ENCODE results near the gene SHANK2. TPM values are rescaled to one million over a fixed set of nuclear protein-coding genes. Genes with fewer than 3 reads are reported as not detected.

Gene SHANK2
- total and polyA plus RNA-seq, 2 donors (not counting 3 experiments of a cell fraction or from before 2014, with no cell fraction given) = not detected

DNA sequence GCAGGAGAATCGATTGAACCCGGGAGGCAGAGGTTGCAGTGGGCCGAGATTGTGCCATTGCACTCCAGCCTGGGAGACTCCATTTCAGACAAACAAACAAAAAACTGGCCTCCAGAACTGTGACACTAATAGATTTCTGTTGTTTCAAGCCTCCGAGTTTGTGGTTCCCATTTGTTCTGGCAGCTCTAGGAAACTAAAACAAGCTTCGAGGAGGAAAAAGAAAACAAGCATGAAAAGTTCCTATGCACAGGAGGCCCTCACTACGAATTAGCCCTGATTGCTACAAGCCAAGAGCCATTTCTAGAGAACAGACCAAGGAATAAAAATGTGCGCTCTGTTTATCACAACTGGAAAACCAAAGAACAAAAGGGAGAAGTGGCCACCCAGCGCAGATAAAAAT lies 47.8 kb upstream of the SHANK2 start:
- no peaks in the 10 kb centered on the region for H3K27me3 ChIP-seq (ENCODE audit: control insufficient read depth in 2 of 2, insufficient read depth in 2 of 2, low read length in 2 of 2)
- intact Hi-C loops (cut with micrococcal nuclease) = no loop called here
- no peak overlapping the region for H2AFZ ChIP-seq (ENCODE audit: low read depth, low read length)
- H3K36me3 ChIP-seq (ENCODE audit: control insufficient read depth in 2 of 2, extremely low read depth in 1 of 2, insufficient read depth in 2 of 2, low read length in 2 of 2) = no peaks in the 10 kb centered on the region
- BruUV-seq (replicated peaks) = no TSS peak
- no peak overlapping the region for H3K9ac ChIP-seq (replicated peaks; ENCODE audit: extremely low read depth, insufficient read depth, low read length)
- ChIA-PET POLR2A (no interaction called here), CTCF (no interaction called here)
- no peaks in the 10 kb centered on the region for H4K20me1 ChIP-seq (replicated peaks; ENCODE audit: control insufficient read depth, extremely low read depth, insufficient read depth, low read length)
- H3K9me1 ChIP-seq (replicated peaks; ENCODE audit: control insufficient read depth, extremely low read depth, insufficient read depth, low read length) = no peaks in the 10 kb centered on the region
- TF ChIP-seq, protein P1, sequence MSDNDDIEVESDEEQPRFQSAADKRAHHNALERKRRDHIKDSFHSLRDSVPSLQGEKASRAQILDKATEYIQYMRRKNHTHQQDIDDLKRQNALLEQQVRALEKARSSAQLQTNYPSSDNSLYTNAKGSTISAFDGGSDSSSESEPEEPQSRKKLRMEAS (IDR thresholded peaks at IDR 0.05; ENCODE audit: insufficient read depth, insufficient read length) = no peak
- TF ChIP-seq POLR2AphosphoS5 (IDR thresholded peaks at IDR 0.05; ENCODE audit: insufficient read depth, low read depth, low read length) (no peak), JUN (IDR thresholded peaks at IDR 0.05; ENCODE audit: borderline replicate concordance, insufficient read depth, insufficient read length, low read depth) (no peak)
- no peaks in the 10 kb centered on the region for H3K9me3 ChIP-seq (replicated peaks; ENCODE audit: control insufficient read depth, insufficient read depth, low read length)
- no peaks in the 10 kb centered on the region for H3K4me1 ChIP-seq (ENCODE audit: control insufficient read depth, extremely low read depth, insufficient read depth, low read length)
- H3K79me2 ChIP-seq (ENCODE audit: control insufficient read depth, insufficient read depth, low read length) = no peaks in the 10 kb centered on the region
- no peak overlapping the region for H3K4me2 ChIP-seq (ENCODE audit: insufficient read depth, low read length)
- dilution Hi-C loops (cut with MboI; ENCODE audit: extremely low pct_ligation_motif_present, low sequenced_read_pairs) = no loop called here
- no peak overlapping the region for H3K27ac ChIP-seq (ENCODE audit: insufficient read depth, low read depth, low read length)
- FAIRE-seq (no peak), DNase-seq (ENCODE audit: low read depth, low spot score) (no peak)
- no peak overlapping the region for H3K4me3 ChIP-seq (replicated peaks in 1 of 3; ENCODE audit: insufficient read depth in 1 of 3, low read depth in 1 of 3, low read length in 3 of 3)

- FAIRE-seq (no peak), DNase-seq (ENCODE audit: low read depth, low spot score) (no peak)
- Histone ChIP-seq H3K4me1 (ENCODE audit: control insufficient read depth, extremely low read depth, insufficient read depth, low read length) (no peaks in the 10 kb centered on the region), H3K9me1 (replicated peaks; ENCODE audit: control insufficient read depth, extremely low read depth, insufficient read depth, low read length) (no peaks in the 10 kb centered on the region), H3K4me2 (ENCODE audit: insufficient read depth, low read length) (no peak overlapping the region), H2AFZ (ENCODE audit: low read depth, low read length) (no peak overlapping the region), H3K27me3 (ENCODE audit: control insufficient read depth in 2 of 2, insufficient read depth in 2 of 2, low read length in 2 of 2) (no peaks in the 10 kb centered on the region), H3K27ac (ENCODE audit: insufficient read depth, low read depth, low read length) (no peak overlapping the region), H3K9ac (replicated peaks; ENCODE audit: extremely low read depth, insufficient read depth, low read length) (no peak overlapping the region), H3K36me3 (ENCODE audit: control insufficient read depth in 2 of 2, extremely low read depth in 1 of 2, insufficient read depth in 2 of 2, low read length in 2 of 2) (no peaks in the 10 kb centered on the region), H3K79me2 (ENCODE audit: control insufficient read depth, insufficient read depth, low read length) (no peaks in the 10 kb centered on the region), H3K4me3 (replicated peaks in 1 of 3; ENCODE audit: insufficient read depth in 1 of 3, low read depth in 1 of 3, low read length in 3 of 3) (no peak overlapping the region), H3K9me3 (replicated peaks; ENCODE audit: control insufficient read depth, insufficient read depth, low read length) (peaks cover 2% of the 10 kb centered on the region), H4K20me1 (replicated peaks; ENCODE audit: control insufficient read depth, extremely low read depth, insufficient read depth, low read length) (no peaks in the 10 kb centered on the region)
- TF ChIP-seq POLR2A (IDR thresholded peaks at IDR 0.05; ENCODE audit: low read depth, low read length) (no peak), JUN (IDR thresholded peaks at IDR 0.05; ENCODE audit: borderline replicate concordance, insufficient read depth, insufficient read length, low read depth) (no peak), FOS (IDR thresholded peaks at IDR 0.05; ENCODE audit: borderline replicate concordance, insufficient read depth, low read length) (no peak), EZH2 (IDR thresholded peaks at IDR 0.05; ENCODE audit: borderline replicate concordance, low read depth, low read length, severe bottlenecking) (no peak), MYC (IDR thresholded peaks at IDR 0.05; ENCODE audit: low read depth, low read length) (no peak), GATA2 (IDR thresholded peaks at IDR 0.05; ENCODE audit: insufficient read depth, insufficient read length, low read depth, low read length) (no peak), CTCF (IDR thresholded peaks at IDR 0.05; ENCODE audit: extremely low read depth in 1 of 2, insufficient read depth in 1 of 2, low read depth in 1 of 2, low read length in 2 of 2) (no peak), POLR2AphosphoS5 (IDR thresholded peaks at IDR 0.05; ENCODE audit: insufficient read depth, low read depth, low read length) (no peak)
- TF ChIP-seq, protein P1 (IDR thresholded peaks at IDR 0.05; ENCODE audit: insufficient read depth, insufficient read length) = no peak
- ChIA-PET POLR2A (no interaction called here), CTCF (no interaction called here)
- BruUV-seq (replicated peaks) = no TSS peak
- dilution Hi-C loops (cut with MboI; ENCODE audit: extremely low pct_ligation_motif_present, low sequenced_read_pairs) = no loop called here
- intact Hi-C loops (cut with micrococcal nuclease) = no loop called here
Observed at GRCh38 chr11:71298761-71299181, 46.4 kb upstream of the SHANK2 start.

Measured in endothelial cell of umbilical vein (primary cell).